Left kidney (tissue), 2 donors: ENCODE results near the gene CTNNBIP1. TPM values are rescaled to one million over a fixed set of nuclear protein-coding genes. Genes with fewer than 3 reads are reported as not detected.

Source experiments
- DNase-seq: peaks from one replicate; pipeline ENCODE4 v3.0.0-alpha.2; 2013
- polyA plus RNA-seq: library from polyadenylated mRNA; unstranded; fragments of 120-200 nt; gene quantifications from one replicate; pipeline ENCODE4 v1.2.1, GENCODE V29; 2013; ENCODE audit not compliant: insufficient read length

CTNNBIP1 gene
- polyA plus RNA-seq, 1 donor = 28.4 TPM

DNA sequence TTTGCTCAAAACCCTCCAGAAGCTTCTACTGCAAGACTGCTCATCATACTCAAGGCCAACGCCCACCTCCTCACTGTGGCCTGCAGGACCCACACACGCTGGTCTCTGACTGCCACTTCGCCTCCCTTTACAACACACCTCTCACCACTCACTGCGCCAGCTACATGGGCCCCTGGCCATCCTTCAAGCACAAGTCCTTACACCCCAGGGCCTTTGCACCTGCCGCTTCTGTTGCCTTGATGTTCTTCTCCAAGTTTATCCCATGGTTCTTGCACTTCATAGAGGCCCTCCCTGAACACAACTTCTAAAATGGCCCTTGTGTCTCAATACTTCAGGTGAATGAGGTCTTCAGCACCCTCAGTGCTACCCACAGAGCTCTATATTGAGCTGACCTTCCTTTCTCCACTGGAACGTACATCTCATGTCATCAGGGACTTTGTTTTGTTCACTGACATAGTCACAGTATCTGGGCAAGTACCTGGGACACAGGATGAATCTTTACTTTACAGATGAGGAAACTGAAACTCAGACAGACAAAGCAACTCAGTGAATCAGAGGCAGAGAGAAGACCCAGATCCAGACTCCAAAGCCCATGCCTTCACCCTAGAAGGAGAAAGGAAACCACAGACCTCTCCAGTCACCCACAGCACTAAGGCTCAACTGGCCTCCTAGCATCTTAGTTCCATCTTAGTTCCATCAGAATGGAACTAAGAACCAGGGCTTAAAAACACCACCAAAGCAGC lies 51.6 kb downstream of the CTNNBIP1 start:
- DNase-seq = no peak

GRCh38 chr1:9855186-9855585 lies 54.9 kb downstream of the CTNNBIP1 start:
- DNase-seq = no peak

DNA sequence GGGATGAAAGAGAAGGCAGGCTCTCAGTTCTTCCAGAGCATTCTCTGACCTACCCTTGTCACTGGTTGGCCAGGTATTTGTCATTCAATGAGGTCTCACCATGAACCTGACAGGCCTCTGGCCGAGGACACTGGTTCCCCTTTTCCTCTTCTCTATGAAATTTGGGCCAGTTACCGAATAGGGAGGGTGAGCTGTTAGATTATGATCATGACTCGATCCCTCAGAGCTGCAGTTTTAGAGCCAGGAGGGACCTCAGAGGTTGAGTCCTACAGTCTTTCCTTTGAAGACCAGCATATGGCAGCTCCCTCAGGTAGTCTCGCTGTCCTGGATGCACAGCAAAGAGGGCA lies 56.8 kb downstream of the CTNNBIP1 start:
- DNase-seq = no peak

GRCh38 chr1:9852410-9853248 lies 57.4 kb downstream of the CTNNBIP1 start:
- DNase-seq = no peak

GRCh38 chr1:9852004-9852403 lies 58.1 kb downstream of the CTNNBIP1 start:
- DNase-seq = no peak

DNA sequence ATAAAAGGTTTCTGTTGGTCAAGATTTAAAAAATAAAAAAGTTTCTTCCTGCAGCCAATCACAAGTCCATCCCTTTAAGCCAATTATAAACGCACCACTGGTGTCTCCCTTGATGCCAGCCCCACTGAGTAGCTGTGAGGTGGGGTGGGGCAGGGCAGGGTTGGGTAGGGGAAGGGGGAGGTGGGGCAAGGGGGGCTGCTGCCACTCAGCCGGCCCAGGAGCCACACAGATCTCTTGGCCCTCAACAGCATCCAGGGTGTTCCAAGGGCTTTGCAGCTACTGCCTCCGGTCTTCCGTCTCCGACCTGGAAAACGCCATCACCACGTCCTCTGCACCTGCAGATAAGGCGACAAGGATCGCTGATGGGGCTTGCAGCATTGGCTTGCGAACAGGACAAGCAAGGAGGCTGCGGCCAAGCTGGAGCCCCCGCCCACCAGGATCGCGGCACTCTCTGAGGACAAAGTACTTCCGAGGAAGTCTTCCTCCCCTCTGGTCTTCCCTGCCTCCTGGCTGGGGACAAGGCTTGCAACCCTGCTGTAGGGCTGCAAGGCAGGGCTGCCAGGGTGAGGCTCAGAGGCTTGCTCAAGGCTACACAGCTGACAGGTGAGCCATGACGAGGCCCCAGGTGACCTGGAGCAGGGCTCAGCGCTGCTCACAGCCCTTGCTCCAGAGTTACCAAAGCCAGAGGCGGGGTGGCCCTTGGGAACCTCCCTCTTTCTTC lies 59.5 kb downstream of the CTNNBIP1 start:
- no peak for DNase-seq

DNA sequence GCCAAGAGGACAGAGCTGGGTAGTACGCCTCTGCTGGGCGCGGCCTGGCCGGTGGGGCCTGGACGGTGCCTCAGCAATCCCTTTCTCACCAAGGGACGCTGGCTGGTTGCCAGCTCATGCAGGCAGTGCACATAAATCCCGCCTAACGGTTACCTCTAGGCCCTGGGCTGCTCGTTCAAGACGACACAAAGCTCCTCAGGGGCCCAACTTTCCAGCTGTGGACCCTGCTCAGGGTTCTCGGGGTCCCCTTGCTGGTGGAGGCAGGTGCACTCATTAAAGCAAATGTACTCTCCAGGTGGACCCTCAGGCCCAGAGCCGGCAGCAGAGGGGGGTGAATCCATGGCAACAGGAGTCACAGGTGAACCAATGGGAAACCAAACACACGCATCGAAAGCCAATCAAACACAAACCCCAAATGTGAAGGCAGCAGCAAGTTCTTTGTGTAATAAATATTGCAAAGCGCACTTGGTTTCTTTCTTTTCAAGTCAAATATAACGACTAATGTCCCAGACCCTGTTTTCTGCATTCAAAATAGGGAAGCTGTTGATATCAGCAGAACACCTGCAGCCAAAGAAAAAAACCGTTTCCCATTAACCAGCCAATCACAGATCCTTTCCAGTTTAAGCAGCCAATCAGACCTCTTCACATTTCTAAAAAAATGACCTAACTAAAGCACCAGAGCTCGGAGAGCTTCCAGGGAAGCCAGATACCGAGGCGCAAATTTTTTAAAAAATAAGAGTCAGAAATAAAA lies 60.2 kb downstream of the CTNNBIP1 start:
- no peak for DNase-seq

DNA sequence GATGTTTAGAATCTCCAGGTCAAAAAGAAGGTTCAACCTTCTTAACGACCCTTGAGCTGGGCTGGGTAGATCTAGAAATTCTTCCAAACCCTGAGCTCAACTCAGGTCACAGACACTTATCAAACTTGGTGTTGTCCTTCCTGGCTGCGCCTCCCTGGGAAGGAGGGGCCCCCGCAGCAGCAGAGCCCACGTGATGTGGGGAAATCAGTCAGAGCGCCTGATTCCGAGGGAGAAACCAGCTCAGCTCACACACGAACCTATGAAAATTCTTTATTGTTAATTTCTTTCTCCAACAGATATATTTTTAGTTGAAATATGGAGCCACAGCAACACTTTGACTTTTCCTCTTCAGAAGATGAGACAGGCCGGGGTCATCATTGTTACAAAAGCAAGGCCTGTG lies 62.0 kb downstream of the CTNNBIP1 start:
- no peak for DNase-seq

DNA sequence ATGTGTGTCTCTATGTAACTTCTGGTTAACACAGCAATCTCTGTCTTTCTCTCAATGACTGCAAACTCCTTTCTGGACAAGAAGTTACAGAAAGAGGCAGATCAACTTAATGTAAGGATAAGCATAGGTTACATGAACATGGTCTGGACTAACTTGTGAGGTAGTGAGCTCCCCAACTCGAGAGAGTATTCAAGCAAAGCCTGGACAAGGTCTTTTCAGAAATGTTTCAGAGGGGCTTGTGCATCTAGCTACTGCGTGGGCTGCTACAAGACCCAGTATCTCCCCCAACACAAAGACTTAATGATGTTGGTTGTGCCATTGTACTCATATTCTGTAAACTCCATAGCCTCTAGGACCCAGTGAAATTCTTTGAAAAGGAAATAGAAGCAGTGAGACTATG lies 62.8 kb downstream of the CTNNBIP1 start:
- DNase-seq = no peak

- DNase-seq = no peak
Observed at GRCh38 chr1:9846611-9847171, 63.4 kb downstream of the CTNNBIP1 start.

- no peak for DNase-seq
Observed at GRCh38 chr1:9845914-9846313, 64.2 kb downstream of the CTNNBIP1 start.

DNA sequence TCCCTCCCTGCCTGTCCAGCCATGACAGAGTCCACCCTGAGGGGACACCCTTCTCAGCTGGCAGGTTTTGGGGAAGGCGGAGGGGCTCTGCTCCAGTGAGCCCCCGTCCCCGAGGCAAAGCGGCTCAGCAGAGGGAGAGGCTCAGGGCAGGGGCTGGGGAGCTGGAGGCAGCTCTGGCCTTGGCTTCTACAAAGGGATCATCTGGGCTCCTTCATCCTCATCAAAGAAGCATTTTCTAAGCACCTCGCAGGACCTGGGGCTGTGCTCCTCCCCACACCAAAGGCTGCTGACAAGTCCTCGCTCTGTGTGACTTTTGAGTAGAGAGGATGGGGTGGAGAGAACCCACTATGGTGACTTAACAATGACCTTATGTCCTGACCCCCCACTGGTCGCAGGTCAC lies 65.3 kb downstream of the CTNNBIP1 start:
- no peak for DNase-seq

DNA sequence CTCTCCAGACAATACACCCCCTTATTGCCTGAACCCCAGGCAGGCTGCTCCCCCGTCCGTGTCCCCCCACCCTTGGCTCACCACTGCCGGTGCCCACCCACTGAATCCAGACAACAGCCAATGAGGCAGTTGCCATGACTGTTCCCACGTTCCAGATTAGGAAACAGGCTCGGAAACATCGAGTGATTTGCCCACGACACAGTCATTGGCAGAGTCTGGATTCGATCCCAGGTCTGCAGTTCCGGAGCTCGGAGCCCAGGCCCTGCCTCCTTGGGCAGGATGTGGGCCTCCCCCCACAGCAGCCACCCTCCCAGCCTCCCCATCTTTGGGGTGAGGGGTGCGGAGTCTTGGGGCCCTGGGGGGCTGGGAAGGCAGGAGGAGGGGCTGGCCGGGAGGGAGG lies 66.0 kb downstream of the CTNNBIP1 start:
- no peak for DNase-seq

- DNase-seq = no peak
Observed at GRCh38 chr1:9843576-9843945, 66.5 kb downstream of the CTNNBIP1 start.

GRCh38 chr1:9842781-9843575 lies 67.1 kb downstream of the CTNNBIP1 start:
- no peak for DNase-seq

DNA sequence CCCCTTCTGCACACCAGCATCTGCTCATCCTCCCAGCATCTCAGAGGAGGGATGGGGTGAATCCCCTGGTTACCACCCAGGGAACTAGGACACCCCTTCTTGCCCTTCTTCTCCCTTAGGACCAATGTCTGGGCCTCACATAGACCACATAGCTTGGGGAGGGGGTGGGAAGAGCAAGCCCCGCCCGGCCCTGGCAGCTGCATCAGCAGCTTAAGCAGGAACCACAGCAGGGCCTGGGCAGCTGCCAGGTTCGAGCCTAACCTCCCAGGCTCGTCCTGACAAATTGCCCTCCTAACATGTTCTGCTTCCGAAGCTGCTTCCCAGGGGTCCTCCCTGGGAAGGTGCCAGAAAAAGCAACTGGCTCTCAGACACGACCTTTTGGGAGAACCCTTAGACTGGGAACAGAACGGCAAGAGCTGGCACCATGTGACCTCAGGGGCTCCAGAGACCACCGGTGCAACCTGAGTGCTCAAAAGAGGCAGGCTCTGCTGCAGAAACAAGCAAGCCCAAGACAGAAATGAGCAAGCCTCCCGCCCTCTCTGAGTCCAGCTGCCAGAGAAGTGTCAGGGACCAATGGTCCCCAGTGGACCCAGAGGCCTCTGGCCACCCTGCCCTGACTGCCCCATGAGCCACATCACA lies 67.9 kb downstream of the CTNNBIP1 start:
- no peak for DNase-seq

- DNase-seq = no peak
Observed at GRCh38 chr1:9841460-9841859, 68.6 kb downstream of the CTNNBIP1 start.

DNA sequence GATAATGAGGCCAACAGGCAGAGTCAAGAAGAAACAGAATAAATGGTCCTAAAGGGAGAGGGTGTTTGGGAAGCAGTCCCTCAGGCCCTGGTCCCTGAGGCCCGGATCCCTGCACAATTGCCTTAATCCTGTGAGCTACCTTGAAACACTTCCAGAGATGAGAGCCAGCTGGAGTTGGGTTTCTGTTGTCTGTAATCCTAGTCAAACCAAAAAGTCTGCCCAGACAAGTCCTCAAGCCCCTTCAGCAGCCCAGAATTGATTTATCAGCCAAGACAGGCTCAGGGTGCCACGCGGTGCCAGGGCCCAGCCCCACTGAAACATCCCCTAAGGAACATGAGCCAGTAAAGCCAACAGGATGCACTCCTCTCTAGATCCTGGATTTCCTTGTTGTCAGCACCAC lies 69.9 kb downstream of the CTNNBIP1 start:
- DNase-seq = no peak

DNA sequence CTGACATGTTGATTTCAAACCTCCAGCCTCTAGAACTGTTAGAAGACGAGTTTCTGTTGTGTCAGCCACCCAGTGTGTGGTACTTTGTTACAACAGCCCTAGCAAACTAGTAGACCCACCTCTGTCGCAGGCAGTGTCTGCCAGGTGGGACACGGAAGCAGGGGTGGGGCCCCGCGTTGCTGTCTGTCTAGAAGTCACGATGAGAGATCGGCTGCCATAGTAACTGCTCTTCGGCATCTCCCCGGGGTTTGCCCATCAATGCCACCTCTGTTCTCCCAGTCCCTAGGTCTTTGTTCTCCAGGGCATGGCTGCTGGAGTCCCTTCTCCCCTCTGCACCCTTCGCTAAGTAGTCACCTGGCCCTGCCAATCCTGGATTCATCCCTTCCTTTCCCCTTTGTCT lies 71.1 kb downstream of the CTNNBIP1 start:
- no peak for DNase-seq

- no peak for DNase-seq
Observed at GRCh38 chr1:9836632-9836960, 73.5 kb downstream of the CTNNBIP1 start.
